HCT116 (cell line): Measurements from ENCODE around the gene ACOX3.

ENCODE experiments used
- CTCF ChIP-seq, 3 experiments: fragments of 200-600 bp in 1 of 3; sonication (generic) in 1 of 3; IDR thresholded peaks in 2 of 3; conservative IDR thresholded peaks in 1 of 3; 2 replicates each; pipeline ENCODE4 v1.5.1; 2012 to 2017; ENCODE audit warnings: low read depth in 2 of 3, low read length in 2 of 3, antibody characterized with exemption in 1 of 3, borderline replicate concordance in 1 of 3, control low read depth in 1 of 3, mild to moderate bottlenecking in 1 of 3, mixed read lengths in 1 of 3, mixed run types in 1 of 3, moderate library complexity in 1 of 3; ENCODE audit not compliant: insufficient read depth in 1 of 3
- EZH2phosphoT487 ChIP-seq: fragments of 200-600 bp; IDR thresholded peaks from 2 replicates; pipeline ENCODE4 v1.6.1; 2018; ENCODE audit warnings: antibody characterized with exemption, borderline replicate concordance
- POLR2A ChIP-seq: IDR thresholded peaks from 2 replicates; pipeline ENCODE4 v1.7.0; 2011; ENCODE audit warnings: borderline replicate concordance; ENCODE audit not compliant: insufficient read depth, insufficient read length; ENCODE audit errors: extremely low read depth
- POLR2AphosphoS5 ChIP-seq: IDR thresholded peaks from 2 replicates; pipeline ENCODE4 v1.6.1; 2011; ENCODE audit warnings: mild to moderate bottlenecking, low read depth, low read length, moderate library complexity
- SRF ChIP-seq: IDR thresholded peaks from 2 replicates; pipeline ENCODE4 v1.6.1; 2012; ENCODE audit warnings: low read depth
- ZNF274 ChIP-seq: fragments of 200-500 bp; sonication (Bioruptor generic); IDR thresholded peaks from 2 replicates; pipeline ENCODE4 v1.6.1; 2014; ENCODE audit warnings: mild to moderate bottlenecking, low read depth, low read length, inconsistent platforms
- TF ChIP-seq, protein P1 (sequence below): IDR thresholded peaks from 2 replicates; pipeline ENCODE4 v1.6.1; 2012

GRCh38 chr4:8386731-8387130 is 53.8 kb downstream of the ACOX3 start:
- no peak for TF ChIP-seq POLR2A
- no peak for TF ChIP-seq ZNF274
- no peak for TF ChIP-seq SRF
- TF ChIP-seq CTCF (IDR thresholded peaks at IDR 0.05 in 2 of 3, conservative IDR thresholded peaks at IDR 0.05 in 1 of 3; ENCODE audit: borderline replicate concordance in 1 of 3, insufficient read depth in 1 of 3, low read depth in 2 of 3, low read length in 2 of 3): no peak
- no peak for TF ChIP-seq EZH2phosphoT487
- no peak for TF ChIP-seq POLR2AphosphoS5
- TF ChIP-seq, protein P1, sequence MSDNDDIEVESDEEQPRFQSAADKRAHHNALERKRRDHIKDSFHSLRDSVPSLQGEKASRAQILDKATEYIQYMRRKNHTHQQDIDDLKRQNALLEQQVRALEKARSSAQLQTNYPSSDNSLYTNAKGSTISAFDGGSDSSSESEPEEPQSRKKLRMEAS: no peak
